ENCODE measurements around the gene ELF5. TPM values are rescaled to one million over a fixed set of nuclear protein-coding genes. Genes with fewer than 3 reads are reported as not detected.

Gene ELF5
- total and polyA plus RNA-seq, 5 experiments from 2014 or later, result not detected

DNA sequence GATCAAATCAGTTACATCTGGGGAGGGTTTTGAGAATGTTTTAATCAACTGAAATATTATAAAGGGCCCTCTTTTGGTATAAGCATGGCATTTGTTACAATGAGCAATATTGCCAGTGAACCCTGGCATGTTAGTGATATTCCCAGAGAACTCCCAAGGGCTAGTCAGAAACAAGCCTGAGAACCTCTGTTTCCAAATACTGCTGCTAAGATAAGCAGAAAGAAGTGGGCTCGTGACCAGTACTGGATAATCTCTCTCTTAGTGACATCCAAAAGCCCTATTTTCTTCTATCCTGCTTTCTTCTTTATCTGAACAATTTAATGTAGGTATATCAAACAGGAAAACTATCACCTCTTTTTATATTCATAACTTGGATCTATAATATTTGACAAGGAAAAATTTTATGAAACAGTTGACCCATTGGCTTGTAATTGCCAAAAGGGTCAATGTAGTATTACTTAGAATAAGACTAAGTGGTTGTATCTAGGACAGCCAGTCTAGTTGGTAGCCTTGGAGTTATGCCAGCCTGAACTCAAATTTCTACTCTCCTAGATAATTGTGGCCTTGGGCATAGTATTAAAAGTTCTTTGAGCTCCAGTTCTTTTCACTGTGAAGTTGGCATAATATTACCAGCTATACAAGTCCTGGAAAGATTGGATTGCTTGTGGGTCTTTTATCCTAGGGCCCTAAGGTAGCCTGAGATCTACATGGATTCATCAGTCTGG, 59.1 kb downstream of the ELF5 start:
- no peak overlapping the region for H3K27ac Mint-ChIP-seq
- peaks cover under 1 to 11% (median 2%) of the 10 kb centered on the region in 4 donors for H3K4me1 Mint-ChIP-seq
- ATAC-seq (no peak), DNase-seq (no peak)
- H3K4me3 Mint-ChIP-seq, result no peak overlapping the region
- peaks cover 13 to 94% (median 64%) of the 10 kb centered on the region in 3 donors for H3K36me3 Mint-ChIP-seq
- no peaks in the 10 kb centered on the region for H3K9me3 Mint-ChIP-seq
- POLR2A ChIA-PET, result interaction anchor here (0.6 kb wide), 1 partner anchor 886 kb away, joined by 3 read pairs; no protein-coding TSS in a partner anchor
- H3K27me3 Mint-ChIP-seq, result no peaks in the 10 kb centered on the region

DNA sequence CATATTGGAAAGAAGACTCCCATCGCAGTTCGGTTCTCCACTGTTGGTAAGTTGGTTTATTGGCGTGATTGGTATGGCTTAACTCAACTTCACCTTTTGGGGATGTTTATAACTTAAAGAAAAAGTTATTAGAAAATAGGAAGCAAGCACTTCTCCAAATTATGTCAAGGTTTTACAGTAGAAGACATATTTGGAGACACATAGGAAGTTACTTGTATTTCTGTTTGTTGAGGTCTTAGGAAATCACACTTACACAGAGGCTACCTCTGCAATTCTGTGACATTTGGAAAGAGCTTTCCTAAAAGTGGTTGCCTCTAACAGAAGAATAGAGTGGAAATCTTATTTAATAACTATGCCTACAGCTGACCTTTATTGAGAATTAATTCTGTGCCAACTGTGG, 62.5 kb downstream of the ELF5 start:
- POLR2A ChIA-PET, result no interaction called here
- H3K4me3 Mint-ChIP-seq, result no peak overlapping the region
- H3K9me3 Mint-ChIP-seq, result no peaks in the 10 kb centered on the region
- peaks cover 14 to 44% (median 31%) of the 10 kb centered on the region in 4 donors for H3K4me1 Mint-ChIP-seq
- H3K27ac Mint-ChIP-seq, result no peak overlapping the region
- ATAC-seq (no peak), DNase-seq (no peak)
- peaks cover 10 to 72% (median 39%) of the 10 kb centered on the region in 3 donors for H3K36me3 Mint-ChIP-seq
- H3K27me3 Mint-ChIP-seq, result no peaks in the 10 kb centered on the region

DNA sequence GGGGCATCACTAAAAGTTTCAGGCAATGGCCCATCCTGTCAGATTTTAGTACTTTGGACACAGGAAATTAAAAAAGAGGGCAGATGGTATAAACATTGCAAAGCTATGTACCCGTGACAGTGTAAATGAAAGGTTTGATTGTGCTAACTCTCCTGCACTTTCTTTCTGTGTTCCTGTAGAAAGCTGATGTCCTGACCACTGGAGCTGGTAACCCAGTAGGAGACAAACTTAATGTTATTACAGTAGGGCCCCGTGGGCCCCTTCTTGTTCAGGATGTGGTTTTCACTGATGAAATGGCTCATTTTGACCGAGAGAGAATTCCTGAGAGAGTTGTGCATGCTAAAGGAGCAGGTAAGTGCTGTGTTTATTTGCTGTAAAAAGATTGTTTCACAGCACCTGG, 64.6 kb downstream of the ELF5 start:
- no peaks in the 10 kb centered on the region for H3K9me3 Mint-ChIP-seq
- POLR2A ChIA-PET, result interaction anchor here (0.7 kb wide), 1 partner anchor 10 kb away, joined by 3 read pairs; no protein-coding TSS in a partner anchor
- peaks cover 7 to 53% (median 34%) of the 10 kb centered on the region in 3 donors for H3K36me3 Mint-ChIP-seq
- H3K4me3 Mint-ChIP-seq, result peak overlapping the region in 8 of 10 donors; percentile 26 to 62 (median 32)
- ATAC-seq (no peak), DNase-seq (no peak)
- peaks cover 23 to 62% (median 47%) of the 10 kb centered on the region in 4 donors for H3K4me1 Mint-ChIP-seq
- H3K27ac Mint-ChIP-seq, result peak overlapping the region in 7 of 10 donors; percentile 17 to 77 (median 25)
- no peaks in the 10 kb centered on the region for H3K27me3 Mint-ChIP-seq

DNA sequence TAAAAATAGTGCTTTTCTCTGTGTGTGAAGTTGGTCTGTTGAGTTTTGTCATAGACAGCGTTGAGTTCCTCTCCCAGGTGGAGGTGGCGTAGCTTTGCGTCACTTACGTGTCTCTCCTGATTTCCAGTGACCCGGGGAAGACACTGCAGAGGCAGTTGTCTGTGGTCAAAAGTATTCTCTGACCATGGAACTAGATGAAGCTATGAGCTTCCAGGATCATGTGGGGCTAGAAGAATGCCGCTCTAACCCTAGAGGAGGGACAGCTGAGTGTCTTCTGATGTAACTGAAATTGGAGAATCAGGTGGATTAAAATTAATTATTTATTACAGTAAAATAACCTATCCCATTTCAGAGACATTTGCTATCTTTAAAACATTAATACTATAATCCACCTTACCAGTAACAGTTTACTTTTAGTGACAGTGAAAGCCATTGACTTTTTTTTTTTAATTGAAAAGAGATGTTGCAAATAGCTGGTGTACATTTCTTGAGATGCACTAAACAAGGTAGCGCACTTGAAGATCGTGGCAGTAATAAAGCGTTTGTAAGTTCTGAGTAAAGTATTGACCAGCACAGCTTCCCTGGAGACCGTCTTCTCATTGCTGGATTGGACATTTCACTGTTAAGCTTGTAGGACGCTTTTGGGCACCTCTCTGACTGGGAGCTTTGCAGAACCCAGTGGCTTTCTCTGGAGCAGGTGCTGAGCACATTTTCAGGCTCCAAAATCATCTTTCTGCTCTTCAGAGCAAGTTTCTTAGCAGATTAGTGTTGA, 65.2 kb downstream of the ELF5 start:
- Mint-ChIP-seq H3K4me1 (peaks cover 25 to 68% (median 53%) of the 10 kb centered on the region in 4 donors), H3K36me3 (peaks cover 7 to 47% (median 32%) of the 10 kb centered on the region in 3 donors), H3K27ac (peak overlapping the region in 6 of 10 donors; percentile 17 to 77 (median 57)), H3K27me3 (no peaks in the 10 kb centered on the region), H3K9me3 (no peaks in the 10 kb centered on the region), H3K4me3 (peak overlapping the region in 8 of 10 donors; percentile 26 to 62 (median 32))
- no peak for DNase-seq
- POLR2A ChIA-PET, result interaction anchor here (0.7 kb wide), 1 partner anchor 9 kb away, joined by 3 read pairs; no protein-coding TSS in a partner anchor
- ATAC-seq, result no peak

DNA sequence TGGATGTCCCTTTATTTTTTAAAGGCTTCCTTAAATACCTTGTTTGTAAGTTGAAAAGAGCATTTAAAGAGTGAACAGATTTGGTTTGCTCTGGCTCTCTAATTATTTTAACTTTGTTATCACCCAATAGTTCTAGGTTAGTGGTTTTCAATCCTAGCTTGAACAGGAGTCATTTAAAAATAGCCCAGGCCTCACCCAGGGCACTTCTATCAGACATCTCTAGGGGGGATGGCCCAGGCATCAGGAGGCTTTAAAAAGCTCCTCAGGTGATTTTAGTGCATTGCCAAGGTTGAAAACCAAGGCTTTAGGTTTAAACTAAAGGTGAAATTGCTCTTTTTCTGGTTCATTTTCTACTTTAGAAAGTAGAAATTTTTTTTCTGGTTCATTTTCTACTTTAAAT, 66.5 kb downstream of the ELF5 start:
- ATAC-seq, result no peak

DNA sequence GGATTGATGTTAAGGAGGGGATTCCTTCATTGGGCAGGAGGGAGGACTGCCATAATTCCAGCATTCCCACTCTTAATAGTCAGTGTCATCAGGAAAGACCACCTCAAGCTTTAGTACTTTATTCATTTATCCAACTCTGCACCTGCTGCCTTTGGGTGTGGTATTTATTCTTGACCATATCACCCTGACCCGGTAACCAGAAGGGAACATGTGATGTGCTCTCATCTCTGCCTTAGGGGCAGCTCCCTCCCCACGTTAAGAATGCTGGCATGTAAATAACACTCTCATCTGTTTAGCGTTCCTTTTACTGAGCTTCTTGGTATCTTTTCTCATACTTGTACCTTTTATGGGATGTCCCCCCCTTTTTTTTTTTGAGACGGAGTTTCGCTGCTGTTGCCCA, 67.2 kb downstream of the ELF5 start:
- Mint-ChIP-seq H3K4me1 (peaks cover 32 to 87% (median 65%) of the 10 kb centered on the region in 4 donors), H3K27ac (no peak overlapping the region), H3K36me3 (peaks cover 7 to 29% (median 23%) of the 10 kb centered on the region in 3 donors), H3K27me3 (no peaks in the 10 kb centered on the region), H3K4me3 (peak overlapping the region in 1 of 10 donors; percentile 39), H3K9me3 (no peaks in the 10 kb centered on the region)
- ATAC-seq (no peak), DNase-seq (no peak)
- POLR2A ChIA-PET, result interaction anchor here (0.6 kb wide), 1 partner anchor 1050 kb away, joined by 3 read pairs; no protein-coding TSS in a partner anchor

More for the DNA sequence above, 66.5 kb downstream of the ELF5 start:
- DNase-seq, result no peak
- Mint-ChIP-seq H3K27me3 (no peaks in the 10 kb centered on the region), H3K27ac (peak overlapping the region in 1 of 10 donors; percentile 5), H3K4me3 (peak overlapping the region in 1 of 10 donors; percentile 6), H3K4me1 (peaks cover 32 to 81% (median 63%) of the 10 kb centered on the region in 4 donors), H3K36me3 (peaks cover 7 to 36% (median 27%) of the 10 kb centered on the region in 3 donors), H3K9me3 (no peaks in the 10 kb centered on the region)
- POLR2A ChIA-PET, result no interaction called here

DNA sequence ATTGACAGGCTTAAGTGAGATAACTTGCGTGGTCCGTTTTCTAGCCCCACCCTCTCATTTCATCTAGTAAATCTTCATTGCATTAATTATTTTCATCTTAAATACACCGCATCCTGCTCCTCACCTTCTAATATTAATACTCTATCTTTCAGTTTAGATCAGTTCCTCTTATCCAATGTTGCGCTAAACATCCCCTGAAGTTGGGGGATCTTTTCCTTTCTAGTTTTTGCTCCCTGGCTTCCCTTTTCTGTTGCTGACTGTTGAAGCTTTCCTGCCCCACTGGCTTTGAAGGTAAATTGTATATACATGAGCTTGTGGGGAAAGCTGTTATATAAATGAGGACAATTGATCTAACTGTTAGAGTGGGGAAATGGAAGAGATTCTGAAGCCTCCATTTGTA, 67.6 kb downstream of the ELF5 start:
- Mint-ChIP-seq H3K4me3 (no peak overlapping the region), H3K4me1 (peaks cover 32 to 91% (median 68%) of the 10 kb centered on the region in 4 donors), H3K27me3 (no peaks in the 10 kb centered on the region), H3K36me3 (peaks cover 7 to 25% (median 18%) of the 10 kb centered on the region in 3 donors), H3K9me3 (no peaks in the 10 kb centered on the region), H3K27ac (peak overlapping the region in 1 of 10 donors; percentile 51)
- POLR2A ChIA-PET, result interaction anchor here (0.6 kb wide), 1 partner anchor 1051 kb away, joined by 3 read pairs; no protein-coding TSS in a partner anchor
- ATAC-seq, result no peak
- DNase-seq, result no peak

DNA sequence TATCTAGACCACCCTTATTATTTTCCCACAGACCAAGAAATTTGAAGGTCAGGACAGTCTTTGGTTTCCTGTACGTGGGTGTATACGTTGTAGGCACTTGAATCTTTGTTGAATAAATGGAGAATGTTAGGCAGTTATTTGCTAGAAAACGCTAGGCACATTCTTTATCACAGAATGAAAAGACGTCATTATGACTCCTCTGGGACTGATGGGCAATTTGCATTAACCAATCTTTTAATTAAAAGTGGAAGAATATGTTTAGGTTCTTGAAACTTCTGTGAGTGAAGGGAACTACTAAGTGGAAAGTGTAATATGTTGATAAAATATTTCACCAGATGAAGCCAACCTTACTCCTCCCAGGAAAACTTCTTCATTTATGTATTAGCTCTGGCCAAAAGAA, 69.2 kb downstream of the ELF5 start:
- Mint-ChIP-seq H3K9me3 (no peaks in the 10 kb centered on the region), H3K27me3 (no peaks in the 10 kb centered on the region), H3K4me3 (no peak overlapping the region), H3K27ac (no peak overlapping the region), H3K4me1 (peaks cover 40 to 93% (median 79%) of the 10 kb centered on the region in 4 donors), H3K36me3 (peaks cover 0 to 12% (median 9%) of the 10 kb centered on the region in 3 donors)
- POLR2A ChIA-PET, result no interaction called here
- no peak for ATAC-seq
- DNase-seq, result no peak

DNA sequence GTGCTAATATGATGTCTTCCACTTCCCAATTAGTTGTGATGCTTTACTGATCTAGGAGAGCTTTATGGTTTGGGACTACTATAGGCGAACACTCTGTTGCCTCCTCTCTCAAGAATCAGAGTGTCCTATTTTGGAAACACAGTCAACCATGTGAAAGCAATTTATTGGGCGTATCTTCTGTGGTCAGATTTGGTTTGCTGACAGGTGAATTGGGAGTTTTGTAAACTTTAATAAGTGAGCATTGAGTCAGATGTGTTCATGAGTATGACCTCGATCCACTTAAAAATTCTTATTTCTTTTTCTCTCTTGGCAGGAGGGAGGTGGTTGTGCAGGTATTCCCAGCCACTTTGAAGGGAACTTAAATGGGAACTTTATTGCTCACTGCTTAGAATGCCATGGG, 70.5 kb downstream of the ELF5 start:
- DNase-seq, result no peak
- no peak for ATAC-seq
- POLR2A ChIA-PET, result no interaction called here
- Mint-ChIP-seq H3K9me3 (no peaks in the 10 kb centered on the region), H3K27ac (peak overlapping the region in 2 of 10 donors; percentile 50 to 53), H3K4me3 (peak overlapping the region in 1 of 10 donors; percentile 4), H3K36me3 (peaks cover 0 to 9% (median 7%) of the 10 kb centered on the region in 3 donors), H3K4me1 (peaks cover 37 to 92% (median 73%) of the 10 kb centered on the region in 4 donors), H3K27me3 (no peaks in the 10 kb centered on the region)

DNA sequence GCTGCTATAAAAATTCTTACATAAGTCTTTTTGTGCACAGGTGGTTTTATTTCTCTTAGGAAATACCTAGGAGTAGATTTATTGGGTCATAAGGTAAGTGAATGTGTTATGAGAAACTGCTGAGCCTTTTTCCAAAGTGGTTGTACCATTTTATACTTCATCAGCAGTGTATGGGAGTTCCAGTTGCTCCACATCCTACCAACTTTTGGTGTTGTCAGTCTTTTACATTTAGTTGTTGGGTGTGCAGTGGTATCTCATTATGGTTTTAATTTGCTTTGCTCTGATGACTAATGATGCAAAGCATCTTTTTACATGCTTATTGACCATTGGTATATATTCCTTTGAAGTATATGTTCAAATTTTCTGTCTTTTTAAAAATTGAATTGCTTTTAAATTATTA, 71.8 kb downstream of the ELF5 start:
- Mint-ChIP-seq H3K27ac (no peak overlapping the region), H3K36me3 (peaks cover 0 to 7% (median 6%) of the 10 kb centered on the region in 3 donors), H3K4me3 (no peak overlapping the region), H3K27me3 (no peaks in the 10 kb centered on the region), H3K4me1 (peaks cover 32 to 80% (median 64%) of the 10 kb centered on the region in 4 donors), H3K9me3 (no peaks in the 10 kb centered on the region)
- POLR2A ChIA-PET, result no interaction called here
- ATAC-seq (no peak), DNase-seq (no peak)

DNA sequence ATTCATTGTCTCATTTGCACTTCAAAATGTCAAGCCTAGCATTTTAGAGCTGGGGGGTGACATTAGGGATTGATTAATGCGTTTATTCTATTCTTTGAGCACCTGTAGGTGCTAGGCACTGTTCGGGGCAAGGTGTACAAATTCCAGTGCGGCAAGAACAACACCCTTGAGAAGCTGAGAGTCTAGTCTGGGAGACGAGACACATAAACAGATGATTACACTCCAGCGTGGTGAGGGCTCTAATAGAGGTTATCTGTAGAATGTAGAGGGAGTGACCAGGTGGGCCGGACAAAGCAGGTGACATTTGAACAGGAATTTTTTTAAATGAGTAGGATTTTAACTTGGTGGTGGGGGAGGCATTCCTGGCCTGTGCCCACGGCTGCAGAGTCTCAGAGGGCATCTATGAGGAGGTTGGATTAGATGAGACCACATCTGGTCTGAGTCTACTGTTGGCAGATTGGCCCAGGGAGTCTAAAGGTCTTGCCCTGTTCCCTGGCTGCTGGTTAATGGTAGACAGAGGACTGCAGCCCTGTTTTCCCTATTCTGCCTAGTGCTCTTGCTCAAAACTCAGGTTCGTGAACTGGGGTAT, 73.9 kb downstream of the ELF5 start:
- H3K9me3 Mint-ChIP-seq, result no peaks in the 10 kb centered on the region
- peaks cover 0 to 7% (median 3%) of the 10 kb centered on the region in 3 donors for H3K36me3 Mint-ChIP-seq
- DNase-seq, result no peak
- H3K4me3 Mint-ChIP-seq, result peak overlapping the region; percentile 92 to 100 (median 98)
- no peaks in the 10 kb centered on the region for H3K27me3 Mint-ChIP-seq
- ATAC-seq, result no peak
- peaks cover 27 to 61% (median 48%) of the 10 kb centered on the region in 4 donors for H3K4me1 Mint-ChIP-seq
- peak overlapping the region; percentile 92 to 97 (median 95) for H3K27ac Mint-ChIP-seq
- POLR2A ChIA-PET, result interaction anchor here (0.7 to 1.4 kb wide), 4 partner anchors 9 to 726 kb away, joined by 3 read pairs; no protein-coding TSS in a partner anchor

All from naive thymus-derived CD8-positive, alpha-beta T cell (primary cell).